ENCODE results near the gene CD40.
"Not testable (repeated sequence)": the region's sequence is repeated elsewhere in the genome, so short reads cannot be mapped to it uniquely, and the experiment has no call there.

Gene CD40

GRCh38 chr20:46085179-46085851 lies 32.8 kb upstream of the CD40 start:
- no peaks in the 10 kb centered on the region for H3K9me3 ChIP-seq (ENCODE audit: low read length)
- no peaks in the 10 kb centered on the region for H3K36me3 ChIP-seq (ENCODE audit: insufficient read depth, low read length)
- peaks cover 21% of the 10 kb centered on the region for H3K4me1 ChIP-seq (ENCODE audit: insufficient read depth, low read length)
- H3K27me3 ChIP-seq (ENCODE audit: insufficient read depth, low read length): no peaks in the 10 kb centered on the region
- H3K4me3 ChIP-seq (ENCODE audit: low read length): no peak overlapping the region
- no peak overlapping the region for H2AFZ ChIP-seq (ENCODE audit: low read depth, low read length)

DNA sequence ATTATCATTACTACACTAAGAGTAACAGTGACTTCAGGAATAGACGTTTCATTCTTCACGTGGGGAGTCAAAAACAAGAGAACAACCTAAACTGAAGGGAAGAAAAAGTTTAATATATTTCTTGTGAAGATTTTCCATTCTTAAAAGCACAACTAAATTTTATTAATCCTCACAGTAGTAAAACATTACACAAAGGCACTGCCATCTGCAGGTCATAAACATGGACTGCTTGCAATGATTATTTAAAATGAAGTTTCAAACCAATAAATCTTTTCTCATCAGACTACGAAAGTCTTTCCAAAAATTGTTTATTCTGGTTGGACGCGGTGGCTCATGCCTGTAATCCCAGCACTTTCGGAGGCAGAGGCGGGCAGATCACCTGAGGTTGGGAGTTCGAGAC lies 31.0 kb upstream of the CD40 start:
- H3K4me3 ChIP-seq (ENCODE audit: low read length): no peak overlapping the region
- H3K27me3 ChIP-seq (ENCODE audit: insufficient read depth, low read length): no peaks in the 10 kb centered on the region
- H3K9me3 ChIP-seq (ENCODE audit: low read length): no peaks in the 10 kb centered on the region
- no peak overlapping the region for H2AFZ ChIP-seq (ENCODE audit: low read depth, low read length)
- H3K4me1 ChIP-seq (ENCODE audit: insufficient read depth, low read length): peaks cover 26% of the 10 kb centered on the region
- no peaks in the 10 kb centered on the region for H3K36me3 ChIP-seq (ENCODE audit: insufficient read depth, low read length)

GRCh38 chr20:46088409-46089166 lies 29.5 kb upstream of the CD40 start:
- Histone ChIP-seq H3K36me3 (ENCODE audit: insufficient read depth, low read length) (no peaks in the 10 kb centered on the region), H3K4me3 (ENCODE audit: low read length) (peak overlapping the region; percentile 93), H3K4me1 (ENCODE audit: insufficient read depth, low read length) (peaks cover 22% of the 10 kb centered on the region)

DNA sequence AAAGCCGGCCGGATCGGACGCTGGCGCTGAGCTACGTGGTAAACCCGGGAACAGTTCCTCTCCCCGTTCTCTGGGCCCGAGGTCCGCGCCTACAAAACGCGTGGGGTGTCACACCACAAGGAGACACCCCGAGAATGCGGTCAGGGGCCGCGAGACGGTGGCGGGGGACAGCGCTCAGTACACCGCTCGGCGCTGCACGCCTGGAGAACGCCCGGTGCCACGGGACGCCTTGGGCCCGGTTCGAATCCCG lies 29.0 kb upstream of the CD40 start:
- Histone ChIP-seq H2AFZ (ENCODE audit: low read depth, low read length) (peak overlapping the region; percentile 80), H3K4me3 (ENCODE audit: low read length) (peak overlapping the region; percentile 93), H3K27me3 (ENCODE audit: insufficient read depth, low read length) (no peaks in the 10 kb centered on the region), H3K4me1 (ENCODE audit: insufficient read depth, low read length) (peaks cover 22% of the 10 kb centered on the region), H3K9me3 (ENCODE audit: low read length) (no peaks in the 10 kb centered on the region), H3K36me3 (ENCODE audit: insufficient read depth, low read length) (no peaks in the 10 kb centered on the region)

More at GRCh38 chr20:46088409-46089166, 29.5 kb upstream of the CD40 start:
- no peak overlapping the region for H2AFZ ChIP-seq (ENCODE audit: low read depth, low read length)
- no peaks in the 10 kb centered on the region for H3K27me3 ChIP-seq (ENCODE audit: insufficient read depth, low read length)
- H3K9me3 ChIP-seq (ENCODE audit: low read length): no peaks in the 10 kb centered on the region

- peak within 1 kb of the TSS; percentile 80 for H2AFZ ChIP-seq (ENCODE audit: low read depth, low read length)
- H3K9me3 ChIP-seq (ENCODE audit: low read length): no peaks in the 10 kb centered on the region
- H3K4me3 ChIP-seq (ENCODE audit: low read length): peak within 1 kb of the TSS; percentile 93
- H3K27me3 ChIP-seq (ENCODE audit: insufficient read depth, low read length): no peaks in the 10 kb centered on the region
- peaks cover 22% of the 10 kb centered on the region for H3K4me1 ChIP-seq (ENCODE audit: insufficient read depth, low read length)
- no peaks in the 10 kb centered on the region for H3K36me3 ChIP-seq (ENCODE audit: insufficient read depth, low read length)
Measured at GRCh38 chr20:46089417-46090388, 28.4 kb upstream of the CD40 start, which contains the start of gene NCOA5. TSS of gene NCOA5 (minus strand) at chr20:46089962. CDS start at chr20:46079424, 10,538 bp downstream.

DNA sequence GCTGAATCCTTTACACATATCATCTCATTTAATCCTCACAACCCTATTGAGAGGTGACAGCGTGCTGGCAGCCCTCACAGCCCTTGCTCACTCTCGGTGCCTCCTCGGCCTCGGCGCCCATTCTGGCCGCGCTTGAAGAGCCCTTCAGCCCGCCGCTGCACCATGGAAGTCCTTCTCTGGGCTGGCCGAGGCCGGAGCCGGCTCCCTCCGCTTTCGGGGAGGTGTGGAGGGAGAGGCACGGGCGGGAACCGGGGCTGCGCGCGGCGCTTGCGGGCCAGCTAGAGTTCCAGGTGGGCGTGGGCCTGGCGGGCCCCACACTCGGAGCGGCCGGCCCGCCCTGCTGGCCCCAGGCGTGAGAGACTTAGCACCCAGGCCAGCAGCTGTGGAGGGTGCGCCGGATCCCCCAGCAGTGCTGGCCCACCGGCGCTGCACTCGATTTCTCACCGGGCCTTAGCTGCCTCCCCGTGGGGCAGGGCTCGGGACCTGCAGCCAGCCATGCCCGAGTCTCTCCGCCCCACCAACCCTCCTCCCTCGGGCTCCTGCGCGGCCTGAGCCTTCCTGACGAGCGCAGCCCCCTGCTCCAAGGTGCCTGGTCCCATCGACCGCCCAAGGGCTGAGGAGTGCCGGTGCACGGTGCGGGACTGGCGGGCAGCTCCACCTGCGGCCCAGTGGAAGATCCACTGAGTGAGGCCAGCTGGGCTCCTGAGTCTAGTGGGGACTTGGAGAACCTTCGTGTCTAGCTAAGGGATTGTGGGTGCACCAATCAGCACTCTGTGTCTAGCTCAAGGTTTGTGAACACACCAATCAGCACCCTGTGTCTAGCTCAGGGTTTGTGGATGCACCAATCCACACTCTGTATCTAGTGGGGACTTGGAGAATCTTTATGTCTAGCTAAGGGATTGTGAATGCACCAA lies 26.2 kb upstream of the CD40 start:
- H3K9me3 ChIP-seq (ENCODE audit: low read length); H3K27me3 ChIP-seq (ENCODE audit: insufficient read depth, low read length); H2AFZ ChIP-seq (ENCODE audit: low read depth, low read length); H3K36me3 ChIP-seq (ENCODE audit: insufficient read depth, low read length); H3K4me3 ChIP-seq (ENCODE audit: low read length): not testable (repeated sequence)
- peaks cover 17% of the 10 kb centered on the region for H3K4me1 ChIP-seq (ENCODE audit: insufficient read depth, low read length)

- H3K9me3 ChIP-seq (ENCODE audit: low read length): no peaks in the 10 kb centered on the region
- no peaks in the 10 kb centered on the region for H3K36me3 ChIP-seq (ENCODE audit: insufficient read depth, low read length)
- H3K27me3 ChIP-seq (ENCODE audit: insufficient read depth, low read length): no peaks in the 10 kb centered on the region
- H3K4me1 ChIP-seq (ENCODE audit: insufficient read depth, low read length): peaks cover 9% of the 10 kb centered on the region
- H3K4me3 ChIP-seq (ENCODE audit: low read length): no peak overlapping the region
- no peak overlapping the region for H2AFZ ChIP-seq (ENCODE audit: low read depth, low read length)
Measured at GRCh38 chr20:46093531-46093930, 24.6 kb upstream of the CD40 start.

DNA sequence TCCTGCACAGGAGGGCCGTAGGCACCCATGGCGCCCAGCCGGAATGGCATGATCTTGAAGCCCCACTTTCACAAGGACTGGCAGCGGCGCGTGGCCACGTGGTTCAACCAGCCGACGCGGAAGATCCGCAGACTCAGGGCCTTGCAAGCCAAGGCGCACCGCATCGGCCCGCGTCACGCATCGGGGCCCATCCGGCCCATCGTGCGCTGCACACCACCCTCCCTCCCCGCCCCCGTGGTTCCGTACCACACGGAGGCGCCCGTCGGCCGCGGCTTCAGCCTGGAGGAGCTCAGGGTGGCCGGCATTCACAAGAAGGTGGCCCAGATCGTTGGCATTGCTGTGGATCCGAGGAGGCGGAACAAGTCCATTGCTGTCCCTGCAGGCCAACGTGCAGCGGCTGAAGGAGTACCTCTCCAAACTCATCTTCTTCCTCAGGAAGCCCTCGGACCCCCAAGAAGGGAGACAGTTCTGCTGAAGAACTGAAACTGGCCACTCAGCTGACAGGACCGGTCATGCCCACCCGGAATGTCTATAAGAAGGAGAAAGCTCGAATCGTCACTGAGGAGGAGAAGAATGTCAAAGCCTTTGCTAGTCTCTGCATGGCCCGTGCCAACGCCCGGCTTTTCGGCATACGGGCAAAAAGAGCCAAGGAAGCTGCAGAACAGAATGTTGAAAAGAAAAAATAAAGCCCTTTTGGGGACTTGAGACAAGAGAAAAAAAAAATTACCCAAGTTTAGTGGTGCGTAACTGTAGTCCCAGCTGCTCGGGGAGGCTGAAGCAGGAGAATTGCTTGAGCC lies 18.4 kb upstream of the CD40 start:
- Histone ChIP-seq H3K36me3 (ENCODE audit: insufficient read depth, low read length) (no peaks in the 10 kb centered on the region), H3K27me3 (ENCODE audit: insufficient read depth, low read length) (peaks cover 10% of the 10 kb centered on the region), H3K4me3 (ENCODE audit: low read length) (no peak overlapping the region), H3K9me3 (ENCODE audit: low read length) (peaks cover 5% of the 10 kb centered on the region), H2AFZ (ENCODE audit: low read depth, low read length) (no peak overlapping the region), H3K4me1 (ENCODE audit: insufficient read depth, low read length) (no peaks in the 10 kb centered on the region)

GRCh38 chr20:46100444-46100843 lies 17.7 kb upstream of the CD40 start:
- not testable (repeated sequence) for H2AFZ ChIP-seq (ENCODE audit: low read depth, low read length); H3K4me3 ChIP-seq (ENCODE audit: low read length); H3K4me1 ChIP-seq (ENCODE audit: insufficient read depth, low read length); H3K36me3 ChIP-seq (ENCODE audit: insufficient read depth, low read length); H3K9me3 ChIP-seq (ENCODE audit: low read length)
- H3K27me3 ChIP-seq (ENCODE audit: insufficient read depth, low read length): peaks cover 10% of the 10 kb centered on the region

DNA sequence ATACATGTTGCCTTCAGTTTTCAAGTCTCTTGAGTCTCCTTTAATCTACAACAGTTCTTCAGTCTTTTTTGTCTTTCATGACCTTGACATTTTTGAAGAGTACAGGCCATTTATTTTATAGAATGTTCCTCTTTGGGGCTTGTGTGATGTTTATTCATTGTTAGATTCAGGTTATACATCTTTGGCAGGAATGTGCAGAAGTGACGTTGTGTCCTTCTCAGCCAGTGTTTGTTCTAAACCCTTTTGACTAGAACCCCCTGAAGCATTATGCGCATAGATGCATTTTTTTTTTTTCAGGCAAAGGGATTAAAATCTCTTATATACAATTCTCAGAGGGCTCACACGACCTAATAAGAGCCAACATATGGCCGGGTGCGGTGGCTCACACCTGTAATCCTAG lies 17.1 kb upstream of the CD40 start:
- no peaks in the 10 kb centered on the region for H3K36me3 ChIP-seq (ENCODE audit: insufficient read depth, low read length)
- H3K27me3 ChIP-seq (ENCODE audit: insufficient read depth, low read length): peaks cover 10% of the 10 kb centered on the region
- H3K4me3 ChIP-seq (ENCODE audit: low read length): no peak overlapping the region

DNA sequence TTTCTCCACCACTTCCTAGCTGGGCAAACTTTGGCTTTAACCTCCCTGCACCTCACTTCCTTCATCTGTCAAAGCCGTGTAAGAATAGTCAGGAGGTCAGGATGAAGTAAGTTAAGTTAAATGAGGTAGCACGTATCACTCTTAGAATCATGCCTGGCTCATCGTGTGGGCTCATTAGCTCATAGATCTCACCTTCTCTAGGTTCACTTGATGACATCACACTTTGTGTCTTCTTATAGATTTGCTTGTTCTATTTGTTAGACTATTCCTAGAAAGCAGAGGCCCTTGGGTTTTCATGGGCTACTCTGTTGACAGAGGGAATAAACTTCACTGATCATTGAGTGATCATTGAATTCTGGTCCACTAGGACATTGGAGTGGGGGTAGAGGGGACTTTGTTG lies 16.2 kb upstream of the CD40 start:
- Histone ChIP-seq H3K4me3 (ENCODE audit: low read length) (no peak overlapping the region), H3K4me1 (ENCODE audit: insufficient read depth, low read length) (no peaks in the 10 kb centered on the region), H2AFZ (ENCODE audit: low read depth, low read length) (no peak overlapping the region), H3K36me3 (ENCODE audit: insufficient read depth, low read length) (no peaks in the 10 kb centered on the region), H3K27me3 (ENCODE audit: insufficient read depth, low read length) (peaks cover 10% of the 10 kb centered on the region), H3K9me3 (ENCODE audit: low read length) (peaks cover 5% of the 10 kb centered on the region)

More for the DNA sequence above, 17.1 kb upstream of the CD40 start:
- Histone ChIP-seq H3K9me3 (ENCODE audit: low read length) (peaks cover 5% of the 10 kb centered on the region), H3K4me1 (ENCODE audit: insufficient read depth, low read length) (no peaks in the 10 kb centered on the region), H2AFZ (ENCODE audit: low read depth, low read length) (no peak overlapping the region)

GRCh38 chr20:46102940-46103339 lies 15.2 kb upstream of the CD40 start:
- H3K4me3 ChIP-seq (ENCODE audit: low read length): no peak overlapping the region
- H3K4me1 ChIP-seq (ENCODE audit: insufficient read depth, low read length): no peaks in the 10 kb centered on the region
- no peaks in the 10 kb centered on the region for H3K36me3 ChIP-seq (ENCODE audit: insufficient read depth, low read length)
- peaks cover 5% of the 10 kb centered on the region for H3K9me3 ChIP-seq (ENCODE audit: low read length)
- peaks cover 10% of the 10 kb centered on the region for H3K27me3 ChIP-seq (ENCODE audit: insufficient read depth, low read length)
- no peak overlapping the region for H2AFZ ChIP-seq (ENCODE audit: low read depth, low read length)
